ENCODE measurements around the gene NEDD4L. TPM values are rescaled to one million over a fixed set of nuclear protein-coding genes. Genes with fewer than 3 reads are reported as not detected.
A peak's percentile ranks its signal among the peaks of the same experiment; 100 is the strongest.
"Not testable (repeated sequence)": the region's sequence is repeated elsewhere in the genome, so short reads cannot be mapped to it uniquely, and the experiment has no call there.

Gene NEDD4L
- total RNA-seq, result 24.8 TPM
- polyA plus RNA-seq (ENCODE audit: insufficient read depth in 1 of 8, insufficient read length in 8 of 8, low replicate concordance in 1 of 8), result 10 to 100 TPM; 27.6 to 43.1 (median 35.1) TPM
- long read RNA-seq, donor 1, partial matches to known transcripts, result 0 of 1 reads
- long read RNA-seq, donor 1, other reads (novel, unspliced or antisense), result 0 of 1 reads
- long read RNA-seq, donor 2, result 0 reads
- long read RNA-seq, donor 3, partial matches to known transcripts, result 0 of 2 reads
- long read RNA-seq, donor 3, other reads (novel, unspliced or antisense), result 0 of 2 reads
- long read RNA-seq, donor 4, partial matches to known transcripts, result 0 of 2 reads
- long read RNA-seq, donor 4, other reads (novel, unspliced or antisense), result 0 of 2 reads
- long read RNA-seq, donor 5, partial matches to known transcripts, result 0 of 2 reads
- long read RNA-seq, donor 5, other reads (novel, unspliced or antisense), result 0 of 2 reads
- long read RNA-seq, donor 6, partial matches to known transcripts, result 0 of 2 reads
- long read RNA-seq, donor 6, other reads (novel, unspliced or antisense), result 0 of 2 reads
- long read RNA-seq, donor 7, full-length matches to known transcripts, result 2 of 2 reads
- long read RNA-seq, donor 7, partial matches to known transcripts, result 0 of 2 reads
- long read RNA-seq, donor 7, other reads (novel, unspliced or antisense), result 0 of 2 reads
- long read RNA-seq, donor 8, partial matches to known transcripts, result 0 of 1 reads
- long read RNA-seq, donor 8, other reads (novel, unspliced or antisense), result 0 of 1 reads
- long read RNA-seq, donor 9, result 0 reads
- long read RNA-seq, donor 10, result 0 reads
- long read RNA-seq, donor 11, result 0 reads

DNA sequence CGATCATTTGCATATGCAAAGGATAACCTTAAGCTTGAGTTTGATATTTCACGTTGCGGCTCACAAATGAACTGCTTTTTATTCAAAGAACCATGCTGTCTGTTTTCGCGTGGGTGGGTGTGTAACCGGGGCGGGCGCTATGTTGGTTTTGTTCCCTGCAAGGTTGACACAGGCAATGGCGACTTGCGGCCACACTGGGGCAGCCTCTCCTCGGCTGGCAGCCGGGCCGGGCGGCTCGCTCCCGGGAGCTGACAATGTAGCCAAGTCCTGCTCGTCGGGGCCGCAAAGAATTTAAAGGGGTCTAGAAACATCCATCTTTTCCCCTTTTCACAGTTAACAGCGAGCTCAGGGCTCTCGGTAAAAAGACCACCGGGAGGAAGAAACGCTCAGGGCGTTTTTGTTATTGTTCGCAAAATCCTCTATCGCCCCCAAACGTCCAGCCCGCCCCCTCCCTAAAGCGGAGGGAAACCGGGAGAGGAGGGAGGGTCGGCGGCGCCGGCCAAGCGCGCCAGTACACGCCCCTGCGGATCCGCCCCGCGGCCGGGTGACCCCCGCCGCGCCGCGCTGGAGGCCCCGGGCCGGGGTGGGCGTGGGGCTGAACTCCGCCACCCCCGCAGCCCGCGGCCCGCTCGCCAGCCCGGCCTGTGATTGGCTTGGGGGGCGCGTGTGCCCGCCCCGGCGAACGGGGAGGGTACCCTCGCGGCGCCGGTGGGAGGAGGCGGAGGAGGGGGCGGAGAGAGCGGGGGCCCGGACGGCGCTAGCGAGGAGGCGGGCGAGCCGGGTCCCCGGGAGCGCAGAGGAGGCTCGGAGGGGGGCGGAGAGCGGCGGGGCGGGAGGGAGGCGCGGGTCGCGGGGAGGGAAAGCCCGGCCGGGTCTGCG, at the start of gene NEDD4L:
Gene NEDD4L (plus strand): TSS at position 736 of the 879 bp plus-strand sequence. CDS start 435 bp downstream, outside the sequence.
- WGBS (ENCODE audit: insufficient coverage), result under 1% methylated on average over 78 of the region's 91 CpGs
- Histone ChIP-seq H3K9me3 (replicated peaks; ENCODE audit: control insufficient read depth, low read depth, low read length) (no peaks in the 10 kb centered on the region), H3K4me1 (ENCODE audit: control insufficient read depth, insufficient read depth, low read length) (peaks cover 17% of the 10 kb centered on the region), H3K27ac (ENCODE audit: low read length) (peak within 1 kb of the TSS; percentile 89), H3K27me3 (ENCODE audit: control insufficient read depth, insufficient read depth, low read length) (peaks cover 6% of the 10 kb centered on the region), H3K4me3 (ENCODE audit: low read length) (peak within 1 kb of the TSS; percentile 80), H3K36me3 (ENCODE audit: control insufficient read depth, insufficient read depth, low read length) (no peaks in the 10 kb centered on the region)
- DNase-seq, result peak; percentile 92

DNA sequence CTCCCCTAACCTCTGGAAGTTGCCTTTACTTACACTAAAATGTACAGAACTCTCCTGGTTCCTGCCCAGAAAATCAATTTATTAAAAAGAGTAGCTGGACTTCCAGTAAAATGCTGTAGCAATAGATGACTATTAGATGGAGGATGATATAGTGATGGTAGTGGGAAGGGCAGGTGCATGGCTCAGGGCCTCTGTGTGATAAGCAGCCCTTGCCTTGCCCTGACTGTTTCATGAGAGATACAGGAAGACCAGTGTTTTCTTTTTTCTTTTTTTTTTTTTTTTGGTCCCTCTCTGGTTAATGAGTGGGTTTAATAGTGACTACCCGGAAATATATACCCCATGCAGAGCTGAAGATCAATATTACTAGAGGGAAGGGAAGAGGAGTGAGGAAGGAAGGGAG, 48.7 kb upstream of the NEDD4L start:
- no CpG with 5 or more reads among the region's 1 CpG for WGBS (ENCODE audit: insufficient coverage)
- no peak overlapping the region for H3K27ac ChIP-seq (ENCODE audit: low read length)
- H3K27me3 ChIP-seq (ENCODE audit: control insufficient read depth, insufficient read depth, low read length), result no peaks in the 10 kb centered on the region
- no peaks in the 10 kb centered on the region for H3K36me3 ChIP-seq (ENCODE audit: control insufficient read depth, insufficient read depth, low read length)
- no peak for DNase-seq
- H3K4me3 ChIP-seq (ENCODE audit: low read length), result no peak overlapping the region
- H3K9me3 ChIP-seq (replicated peaks; ENCODE audit: control insufficient read depth, low read depth, low read length), result no peaks in the 10 kb centered on the region
- H3K4me1 ChIP-seq (ENCODE audit: control insufficient read depth, insufficient read depth, low read length), result no peaks in the 10 kb centered on the region

DNA sequence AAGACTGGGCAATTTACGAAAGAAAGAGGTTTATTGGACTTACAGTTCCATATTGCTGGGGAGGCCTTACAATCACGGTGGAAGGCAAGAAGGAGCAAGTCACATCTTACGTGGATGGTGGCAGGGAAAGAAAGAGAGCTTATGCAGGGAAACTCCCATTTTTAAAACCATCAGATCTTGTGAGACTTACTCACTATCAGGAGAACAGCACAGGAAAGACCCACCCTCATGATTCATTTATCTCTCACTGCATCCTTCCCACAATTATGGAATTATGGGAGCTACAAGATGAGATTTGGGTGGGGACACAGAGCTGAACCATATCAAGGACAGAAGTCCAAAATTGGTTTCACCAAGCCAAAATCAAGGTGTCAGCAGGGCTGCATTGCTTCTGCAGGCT, 47.1 kb upstream of the NEDD4L start:
- not testable (repeated sequence) for H3K4me1 ChIP-seq (ENCODE audit: control insufficient read depth, insufficient read depth, low read length); H3K4me3 ChIP-seq (ENCODE audit: low read length); H3K27ac ChIP-seq (ENCODE audit: low read length); H3K27me3 ChIP-seq (ENCODE audit: control insufficient read depth, insufficient read depth, low read length); DNase-seq; H3K36me3 ChIP-seq (ENCODE audit: control insufficient read depth, insufficient read depth, low read length); H3K9me3 ChIP-seq (replicated peaks; ENCODE audit: control insufficient read depth, low read depth, low read length)
- 100% methylated on average over 1 of the region's 3 CpGs for WGBS (ENCODE audit: insufficient coverage)

DNA sequence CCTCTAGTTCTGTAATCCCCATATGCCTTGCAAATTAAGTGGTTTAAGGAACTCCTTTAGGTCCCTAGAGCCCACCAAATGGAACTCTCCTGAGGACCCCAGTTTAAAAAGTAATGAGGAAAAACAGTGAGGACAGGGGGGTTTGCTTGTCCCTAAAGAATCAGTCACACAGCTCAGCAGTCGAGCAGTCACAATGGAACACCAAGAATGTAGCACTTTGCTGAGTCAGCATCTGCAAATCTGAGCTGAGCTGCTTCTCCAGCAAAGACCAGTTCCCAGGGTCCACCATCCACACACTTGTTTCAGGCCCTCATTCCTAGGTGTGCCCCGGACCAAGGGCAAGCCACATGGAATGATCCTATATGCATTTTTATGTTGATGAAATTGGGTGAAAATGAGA, 46.2 kb upstream of the NEDD4L start:
- no peak for DNase-seq
- WGBS (ENCODE audit: insufficient coverage), result 29% methylated on average over 1 of the region's 2 CpGs
- no peaks in the 10 kb centered on the region for H3K4me1 ChIP-seq (ENCODE audit: control insufficient read depth, insufficient read depth, low read length)

DNA sequence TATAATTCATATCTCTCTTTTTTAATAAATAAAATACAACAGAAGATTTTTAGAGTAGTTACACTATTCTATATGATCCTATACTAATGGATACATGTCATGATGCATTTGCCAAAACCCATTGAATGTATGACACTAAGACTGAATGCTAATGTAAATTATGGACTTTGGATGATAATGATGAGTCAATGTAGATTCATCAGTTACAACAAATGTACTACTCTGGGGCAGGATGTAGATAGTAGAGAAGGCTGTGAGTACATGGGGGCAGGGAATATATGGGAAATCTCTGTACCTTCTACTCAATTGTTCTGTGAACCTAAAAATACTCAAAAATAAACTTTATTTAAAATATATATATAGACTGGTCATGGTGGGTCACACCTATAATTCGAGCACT, 45.6 kb upstream of the NEDD4L start:
- no peak for DNase-seq
- no CpG with 5 or more reads among the region's 1 CpG for WGBS (ENCODE audit: insufficient coverage)
- Histone ChIP-seq H3K27ac (ENCODE audit: low read length) (no peak overlapping the region), H3K9me3 (replicated peaks; ENCODE audit: control insufficient read depth, low read depth, low read length) (no peaks in the 10 kb centered on the region), H3K27me3 (ENCODE audit: control insufficient read depth, insufficient read depth, low read length) (no peaks in the 10 kb centered on the region), H3K4me1 (ENCODE audit: control insufficient read depth, insufficient read depth, low read length) (no peaks in the 10 kb centered on the region), H3K4me3 (ENCODE audit: low read length) (no peak overlapping the region), H3K36me3 (ENCODE audit: control insufficient read depth, insufficient read depth, low read length) (no peaks in the 10 kb centered on the region)

More for the DNA sequence above, 46.2 kb upstream of the NEDD4L start:
- H3K36me3 ChIP-seq (ENCODE audit: control insufficient read depth, insufficient read depth, low read length), result no peaks in the 10 kb centered on the region
- H3K27me3 ChIP-seq (ENCODE audit: control insufficient read depth, insufficient read depth, low read length), result no peaks in the 10 kb centered on the region
- no peaks in the 10 kb centered on the region for H3K9me3 ChIP-seq (replicated peaks; ENCODE audit: control insufficient read depth, low read depth, low read length)
- H3K4me3 ChIP-seq (ENCODE audit: low read length), result no peak overlapping the region
- no peak overlapping the region for H3K27ac ChIP-seq (ENCODE audit: low read length)

DNA sequence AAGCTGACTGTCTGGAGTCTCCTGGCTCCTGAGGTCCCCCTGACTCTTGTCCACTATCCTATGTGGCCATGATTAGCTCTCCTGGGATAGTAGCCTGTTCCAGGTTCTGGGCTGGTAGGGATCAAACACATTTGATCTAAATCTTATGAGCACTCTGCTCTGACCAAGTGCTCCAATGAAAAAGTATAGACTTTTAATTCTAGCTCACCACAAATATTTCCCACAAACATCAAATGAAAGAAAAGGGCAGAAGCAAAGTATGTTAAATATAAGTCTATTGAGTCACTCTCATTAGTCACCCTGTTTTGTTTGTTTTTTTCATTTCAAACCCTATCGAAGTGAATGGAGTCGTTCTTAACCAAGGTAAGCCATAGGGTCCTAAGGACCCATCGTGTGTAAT, 39.7 kb upstream of the NEDD4L start:
- H3K4me3 ChIP-seq (ENCODE audit: low read length), result no peak overlapping the region
- H3K36me3 ChIP-seq (ENCODE audit: control insufficient read depth, insufficient read depth, low read length), result no peaks in the 10 kb centered on the region
- no peaks in the 10 kb centered on the region for H3K27me3 ChIP-seq (ENCODE audit: control insufficient read depth, insufficient read depth, low read length)
- no peaks in the 10 kb centered on the region for H3K9me3 ChIP-seq (replicated peaks; ENCODE audit: control insufficient read depth, low read depth, low read length)
- no CpG with 5 or more reads among the region's 3 CpGs for WGBS (ENCODE audit: insufficient coverage)
- no peak for DNase-seq
- H3K4me1 ChIP-seq (ENCODE audit: control insufficient read depth, insufficient read depth, low read length), result no peaks in the 10 kb centered on the region
- H3K27ac ChIP-seq (ENCODE audit: low read length), result no peak overlapping the region

DNA sequence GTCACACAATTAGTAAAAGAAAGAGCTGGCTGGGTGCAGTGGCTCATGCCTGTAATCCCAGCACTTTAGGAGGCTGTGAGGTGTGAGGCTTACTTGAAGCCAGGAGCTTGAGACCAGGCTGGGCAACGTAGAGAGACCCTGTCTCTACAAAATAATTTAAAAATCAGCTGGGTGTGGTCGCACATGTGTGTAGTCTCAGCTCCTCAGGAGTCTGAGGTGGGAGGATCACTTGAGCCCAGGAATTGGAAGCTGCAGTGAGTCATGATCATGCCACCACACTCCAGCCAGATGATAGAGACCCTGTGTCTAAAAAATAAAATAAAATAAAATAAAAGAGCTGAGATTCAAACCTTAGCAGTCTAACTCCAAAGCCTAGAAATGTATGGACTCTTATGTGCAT, 39.0 kb upstream of the NEDD4L start:
- Histone ChIP-seq H3K4me1 (ENCODE audit: control insufficient read depth, insufficient read depth, low read length) (no peaks in the 10 kb centered on the region), H3K4me3 (ENCODE audit: low read length) (no peak overlapping the region), H3K27ac (ENCODE audit: low read length) (no peak overlapping the region), H3K36me3 (ENCODE audit: control insufficient read depth, insufficient read depth, low read length) (no peaks in the 10 kb centered on the region), H3K9me3 (replicated peaks; ENCODE audit: control insufficient read depth, low read depth, low read length) (no peaks in the 10 kb centered on the region), H3K27me3 (ENCODE audit: control insufficient read depth, insufficient read depth, low read length) (no peaks in the 10 kb centered on the region)
- no peak for DNase-seq
- no CpG with 5 or more reads among the region's 2 CpGs for WGBS (ENCODE audit: insufficient coverage)

DNA sequence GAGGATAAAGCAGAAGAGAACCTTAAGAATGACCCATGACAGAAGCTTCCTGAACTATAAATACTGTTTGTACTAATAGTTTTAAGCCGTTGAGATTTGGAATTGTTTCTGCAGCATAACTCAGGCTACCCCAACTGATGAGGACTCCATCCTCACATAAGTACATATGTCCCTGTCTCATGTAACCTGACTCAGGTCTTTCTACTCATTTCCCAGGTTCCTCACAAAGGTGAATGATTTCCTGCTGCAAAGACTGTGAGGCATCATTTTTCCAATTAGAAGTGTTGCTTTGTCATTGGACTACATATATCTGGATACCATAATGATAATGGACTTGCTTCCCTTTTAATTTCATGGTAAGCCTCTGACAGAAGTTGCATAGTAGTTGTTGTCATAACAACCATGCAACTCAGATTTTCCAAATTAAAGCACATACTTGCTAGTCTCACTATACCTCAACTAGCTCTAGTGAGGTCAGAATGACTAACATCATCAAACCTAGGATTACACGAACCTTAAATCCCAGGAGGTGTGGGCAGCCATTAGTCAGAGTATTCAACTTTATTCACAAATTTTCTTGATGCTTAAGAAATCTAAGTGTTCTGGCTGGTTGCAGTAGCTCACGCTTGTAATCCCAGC, 38.0 kb upstream of the NEDD4L start:
- Histone ChIP-seq H3K4me1 (ENCODE audit: control insufficient read depth, insufficient read depth, low read length) (no peaks in the 10 kb centered on the region), H3K27me3 (ENCODE audit: control insufficient read depth, insufficient read depth, low read length) (no peaks in the 10 kb centered on the region), H3K36me3 (ENCODE audit: control insufficient read depth, insufficient read depth, low read length) (no peaks in the 10 kb centered on the region), H3K9me3 (replicated peaks; ENCODE audit: control insufficient read depth, low read depth, low read length) (no peaks in the 10 kb centered on the region), H3K4me3 (ENCODE audit: low read length) (no peak overlapping the region), H3K27ac (ENCODE audit: low read length) (no peak overlapping the region)
- no CpG with 5 or more reads among the region's 3 CpGs for WGBS (ENCODE audit: insufficient coverage)
- DNase-seq, result no peak

DNA sequence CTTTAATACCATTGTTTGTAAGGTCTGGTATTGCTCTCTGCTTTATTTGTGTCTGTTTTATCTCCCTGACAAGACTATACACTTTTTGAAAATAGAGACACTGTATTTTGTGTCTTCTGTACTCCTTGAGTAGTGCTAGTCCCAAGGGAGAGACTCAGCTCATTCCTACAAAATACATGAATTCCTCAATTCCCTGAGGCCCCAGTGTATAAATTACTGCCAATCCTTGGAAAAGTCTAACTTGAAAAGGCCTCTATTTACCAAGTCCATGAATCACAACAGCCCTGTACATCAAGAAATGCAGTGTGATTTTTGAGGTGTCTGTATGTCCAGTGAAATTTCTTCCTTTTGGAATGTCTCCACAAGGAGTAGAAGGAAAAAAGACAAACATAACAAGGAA, 34.9 kb upstream of the NEDD4L start:
- H3K27ac ChIP-seq (ENCODE audit: low read length), result no peak overlapping the region
- DNase-seq, result peak; percentile 10
- no peaks in the 10 kb centered on the region for H3K4me1 ChIP-seq (ENCODE audit: control insufficient read depth, insufficient read depth, low read length)
- H3K36me3 ChIP-seq (ENCODE audit: control insufficient read depth, insufficient read depth, low read length), result no peaks in the 10 kb centered on the region
- no peaks in the 10 kb centered on the region for H3K9me3 ChIP-seq (replicated peaks; ENCODE audit: control insufficient read depth, low read depth, low read length)
- H3K4me3 ChIP-seq (ENCODE audit: low read length), result no peak overlapping the region
- no peaks in the 10 kb centered on the region for H3K27me3 ChIP-seq (ENCODE audit: control insufficient read depth, insufficient read depth, low read length)
